ENCODE measurements around the gene GRIN2D.

Gene GRIN2D

GRCh38 chr19:48398102-48398374 is 4.6 kb downstream of the GRIN2D start:
- no peak for DNase-seq (ENCODE audit: low read depth)

DNA sequence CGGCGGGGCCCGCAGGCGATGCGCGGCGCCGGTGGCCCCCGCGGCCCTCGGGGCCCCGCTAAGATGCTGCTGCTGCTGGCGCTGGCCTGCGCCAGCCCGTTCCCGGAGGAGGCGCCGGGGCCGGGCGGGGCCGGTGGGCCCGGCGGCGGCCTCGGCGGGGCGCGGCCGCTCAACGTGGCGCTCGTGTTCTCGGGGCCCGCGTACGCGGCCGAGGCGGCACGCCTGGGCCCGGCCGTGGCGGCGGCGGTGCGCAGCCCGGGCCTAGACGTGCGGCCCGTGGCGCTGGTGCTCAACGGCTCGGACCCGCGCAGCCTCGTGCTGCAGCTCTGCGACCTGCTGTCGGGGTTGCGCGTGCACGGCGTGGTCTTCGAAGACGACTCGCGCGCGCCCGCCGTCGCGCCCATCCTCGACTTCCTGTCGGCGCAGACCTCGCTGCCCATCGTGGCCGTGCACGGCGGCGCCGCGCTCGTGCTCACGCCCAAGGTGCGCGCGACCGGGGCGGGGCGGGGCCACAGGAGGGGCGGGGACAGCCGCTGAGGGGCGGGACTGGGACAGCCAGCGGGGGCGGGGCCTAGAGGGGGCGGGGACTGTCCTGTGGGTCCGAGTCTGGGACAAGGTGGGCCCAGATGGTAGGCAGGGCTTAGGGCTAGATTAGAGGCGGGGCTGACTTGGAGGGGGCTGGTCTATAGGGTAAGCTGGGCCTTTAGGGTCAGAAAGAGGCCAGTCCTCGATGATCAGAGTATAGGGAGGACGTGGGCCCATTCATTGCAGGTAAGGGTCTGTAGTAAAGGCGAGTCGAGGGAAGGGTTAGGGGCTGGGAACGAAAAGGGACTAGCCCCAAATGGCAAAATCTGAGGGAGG is 5.1 kb downstream of the GRIN2D start:
- DNase-seq (ENCODE audit: low read depth) = peak; percentile 83

DNA sequence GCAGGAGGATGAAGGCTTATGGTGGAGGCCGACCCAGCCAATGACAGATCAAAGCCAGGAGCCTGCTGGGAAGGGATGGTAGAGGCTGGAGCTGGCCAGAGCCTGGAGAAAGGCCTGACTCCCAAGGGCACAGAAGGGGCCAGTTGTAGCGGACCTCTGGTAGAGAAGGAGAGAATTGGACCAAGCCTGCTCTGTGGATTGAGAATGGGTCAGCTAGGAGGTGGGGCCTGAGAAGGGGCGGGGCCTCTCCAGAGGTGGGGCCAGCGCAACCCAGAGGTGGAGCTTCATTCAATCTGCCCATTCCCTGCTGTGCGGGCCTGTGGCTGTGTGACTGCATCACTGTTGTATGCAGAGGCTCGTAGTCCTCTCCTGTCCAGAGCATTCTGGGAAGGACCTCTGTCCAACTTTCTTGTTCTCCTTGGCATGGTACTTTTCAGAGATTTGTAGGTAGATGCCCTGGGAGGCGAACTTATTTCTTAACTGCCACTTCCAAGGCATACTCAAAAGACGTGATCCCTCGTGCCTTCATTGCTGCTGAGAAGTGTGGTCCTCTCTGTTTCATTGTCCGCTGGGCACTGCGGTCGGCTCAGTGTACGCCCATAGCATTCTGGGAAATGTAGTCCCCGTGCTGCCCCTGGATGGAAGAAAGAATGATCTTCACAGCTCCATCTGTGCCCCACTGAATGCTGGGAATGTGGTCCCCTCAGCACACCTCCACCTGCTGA is 6.7 kb downstream of the GRIN2D start:
- DNase-seq (ENCODE audit: low read depth) = peak; percentile 82

GRCh38 chr19:48401287-48401686 is 7.8 kb downstream of the GRIN2D start:
- no peak for DNase-seq (ENCODE audit: low read depth)

DNA sequence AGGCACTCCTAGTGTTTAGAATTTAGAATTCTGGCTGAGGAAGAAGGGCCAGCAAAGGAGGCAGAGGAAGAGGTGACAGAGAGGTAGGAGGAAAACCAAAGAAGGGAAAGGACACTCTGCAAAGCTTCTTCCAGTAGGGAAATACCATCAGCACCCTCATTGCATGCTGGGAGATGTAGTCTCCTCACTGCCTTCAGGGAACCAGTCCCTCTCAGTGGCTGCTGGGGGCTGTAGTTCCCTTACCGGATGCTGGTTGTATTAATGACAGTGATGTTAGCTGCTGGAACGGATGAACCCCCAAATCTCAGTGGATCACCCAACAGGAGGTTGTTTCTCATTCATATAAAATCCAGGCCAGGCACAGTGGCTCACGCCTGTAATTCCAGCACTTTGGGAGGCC is 10.1 kb downstream of the GRIN2D start:
- DNase-seq (ENCODE audit: low read depth) = peak; percentile 73

- no peak for DNase-seq (ENCODE audit: low read depth)
Measured at GRCh38 chr19:48405010-48405659, 11.7 kb downstream of the GRIN2D start.

- DNase-seq (ENCODE audit: low read depth) = no peak
Measured at GRCh38 chr19:48405850-48406249, 12.4 kb downstream of the GRIN2D start.

DNA sequence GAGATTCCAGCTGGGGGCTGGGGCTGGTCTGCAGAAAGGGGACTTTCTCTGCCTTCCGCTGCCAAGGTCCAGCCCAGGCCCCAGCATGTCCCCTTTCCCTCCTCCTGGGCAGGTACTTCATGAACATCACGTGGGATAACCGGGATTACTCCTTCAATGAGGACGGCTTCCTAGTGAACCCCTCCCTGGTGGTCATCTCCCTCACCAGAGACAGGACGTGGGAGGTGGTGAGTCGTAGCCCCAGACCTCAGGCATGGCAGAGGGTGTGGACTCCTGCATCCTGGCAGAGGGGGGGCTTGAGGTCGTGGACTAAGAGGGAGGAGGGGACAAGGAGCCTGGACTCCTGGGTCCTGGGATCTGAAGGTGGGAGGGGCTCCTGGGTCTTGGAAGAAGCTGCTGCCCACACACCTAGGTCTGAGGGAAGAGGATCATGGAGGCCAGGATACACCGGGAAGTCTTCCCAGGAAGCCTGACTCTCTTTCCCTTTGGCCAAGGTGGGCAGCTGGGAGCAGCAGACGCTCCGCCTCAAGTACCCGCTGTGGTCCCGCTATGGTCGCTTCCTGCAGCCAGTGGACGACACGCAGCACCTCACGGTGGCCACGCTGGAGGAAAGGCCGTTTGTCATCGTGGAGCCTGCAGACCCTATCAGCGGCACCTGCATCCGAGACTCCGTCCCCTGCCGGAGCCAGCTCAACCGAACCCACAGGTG is 20.6 kb downstream of the GRIN2D start:
- no peak for DNase-seq (ENCODE audit: low read depth)

GRCh38 chr19:48415395-48415794 is 21.9 kb downstream of the GRIN2D start:
- peak; percentile 66 for DNase-seq (ENCODE audit: low read depth)

DNA sequence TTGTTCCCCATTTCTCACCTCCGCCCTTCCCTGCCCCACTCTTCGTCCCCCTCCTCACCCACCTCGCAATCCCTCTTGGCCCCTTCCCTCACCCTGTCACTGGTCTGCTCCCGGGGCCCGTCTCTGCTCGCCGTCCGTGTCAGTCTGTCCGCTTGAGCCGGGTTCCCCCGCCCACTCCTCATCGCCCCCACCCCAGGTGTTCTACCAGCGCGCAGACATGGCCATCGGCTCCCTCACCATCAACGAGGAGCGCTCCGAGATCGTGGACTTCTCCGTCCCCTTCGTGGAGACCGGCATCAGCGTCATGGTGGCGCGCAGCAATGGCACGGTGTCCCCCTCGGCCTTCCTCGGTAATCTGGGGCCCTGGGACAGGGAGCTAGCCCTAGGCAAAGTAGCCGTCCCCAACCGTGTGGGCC is 22.3 kb downstream of the GRIN2D start:
- DNase-seq (ENCODE audit: low read depth) = no peak

DNA sequence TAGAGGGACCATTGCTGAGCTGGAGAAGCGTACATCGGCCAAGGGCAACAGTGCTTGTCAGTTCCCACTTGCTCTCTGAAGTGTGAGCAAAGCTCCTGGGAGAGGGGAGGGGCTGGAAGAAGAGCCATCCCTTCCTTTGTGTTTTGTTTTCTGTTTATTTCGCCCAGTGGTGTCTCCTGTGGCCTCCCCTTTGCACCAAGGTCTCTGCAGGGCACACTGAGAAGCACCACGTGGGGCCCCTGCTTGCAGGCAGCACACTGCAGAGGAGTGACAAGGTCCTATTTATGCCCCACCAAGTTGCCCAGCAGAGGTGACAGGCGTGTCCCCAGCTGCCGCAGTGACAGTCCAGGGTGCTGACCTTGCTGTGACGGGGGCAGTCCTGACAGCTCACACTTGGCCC is 24.0 kb downstream of the GRIN2D start:
- DNase-seq (ENCODE audit: low read depth) = no peak

GRCh38 chr19:48418317-48419064 is 25.0 kb downstream of the GRIN2D start:
- DNase-seq (ENCODE audit: low read depth) = peak; percentile 82

DNA sequence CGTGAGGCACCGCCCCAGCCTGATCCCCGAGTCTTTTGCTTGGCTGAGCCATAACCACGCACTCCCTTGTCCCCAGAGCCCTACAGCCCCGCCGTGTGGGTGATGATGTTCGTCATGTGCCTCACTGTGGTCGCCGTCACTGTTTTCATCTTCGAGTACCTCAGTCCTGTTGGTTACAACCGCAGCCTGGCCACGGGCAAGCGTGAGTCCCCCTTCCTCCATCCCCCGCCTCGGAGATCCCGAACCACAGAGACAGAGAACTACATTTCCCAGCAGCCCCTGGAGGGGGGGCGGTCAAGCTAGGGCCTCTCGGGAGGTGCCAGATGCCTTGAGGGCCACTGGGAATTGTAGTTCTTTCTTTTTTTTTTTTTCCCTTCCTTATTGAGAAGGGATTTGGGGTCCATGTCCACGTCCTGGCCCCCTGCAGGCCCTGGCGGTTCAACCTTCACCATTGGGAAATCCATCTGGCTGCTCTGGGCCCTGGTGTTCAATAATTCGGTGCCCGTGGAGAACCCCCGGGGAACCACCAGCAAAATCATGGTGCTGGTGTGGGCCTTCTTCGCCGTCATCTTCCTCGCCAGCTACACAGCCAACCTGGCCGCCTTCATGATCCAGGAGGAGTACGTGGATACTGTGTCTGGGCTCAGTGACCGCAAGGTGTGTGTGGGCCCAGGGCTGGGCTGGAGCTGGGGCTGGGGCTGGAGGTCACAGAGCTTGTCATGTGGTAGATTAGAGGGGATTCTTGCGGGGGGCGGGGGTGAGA is 25.9 kb downstream of the GRIN2D start:
- DNase-seq (ENCODE audit: low read depth) = peak; percentile 48

GRCh38 chr19:48421548-48421947 is 28.1 kb downstream of the GRIN2D start:
- DNase-seq (ENCODE audit: low read depth) = no peak

GRCh38 chr19:48424694-48425219 is 31.3 kb downstream of the GRIN2D start:
- peak; percentile 71 for DNase-seq (ENCODE audit: low read depth)

GRCh38 chr19:48428670-48429069 is 35.2 kb downstream of the GRIN2D start:
- no peak for DNase-seq (ENCODE audit: low read depth)

DNA sequence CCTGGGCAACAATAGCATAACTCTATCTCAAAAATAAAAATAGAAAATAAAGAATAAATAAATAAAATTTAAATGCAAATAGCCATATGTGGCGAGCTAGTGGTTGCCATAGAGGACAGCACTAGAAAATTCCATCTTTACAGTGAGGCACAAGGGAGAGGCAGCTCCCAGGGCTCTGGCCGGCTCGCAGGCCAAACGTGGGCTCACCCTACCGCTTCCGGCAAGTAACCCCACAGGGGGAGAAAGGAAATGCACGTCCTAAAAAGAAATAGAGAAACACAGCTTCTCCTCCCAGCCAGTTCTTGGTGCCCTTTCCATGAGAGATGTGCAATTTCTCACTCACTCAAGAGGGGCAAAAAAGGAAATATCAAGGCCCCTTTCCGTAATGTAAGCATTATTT is 39.9 kb downstream of the GRIN2D start:
- no peak for DNase-seq (ENCODE audit: low read depth)

DNA sequence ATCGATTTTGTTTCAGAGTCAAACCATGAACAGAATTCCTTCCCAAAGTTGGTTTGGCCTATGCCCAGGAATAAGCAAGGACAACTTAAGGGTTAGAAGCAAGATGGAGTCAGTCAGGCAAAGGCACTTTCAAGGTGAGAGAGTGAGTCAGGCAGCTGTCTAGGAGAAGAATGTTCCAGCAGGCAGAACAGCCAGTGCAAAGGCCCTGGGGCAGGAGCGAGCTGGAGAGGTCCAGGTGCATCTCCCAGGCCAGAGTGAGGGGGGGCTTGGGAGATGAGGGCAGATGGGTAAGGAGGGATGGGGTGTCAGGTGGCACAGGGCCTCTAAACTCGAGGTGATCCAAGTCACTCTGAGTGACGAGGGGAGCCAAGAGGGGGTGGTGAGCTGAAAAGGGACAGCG is 43.1 kb downstream of the GRIN2D start:
- DNase-seq (ENCODE audit: low read depth) = no peak

- no peak for DNase-seq (ENCODE audit: low read depth)
Measured at GRCh38 chr19:48441360-48442050, 48.0 kb downstream of the GRIN2D start.
